AG10803 (cell line): Measurements from ENCODE around the gene PPP1R11.
A peak's percentile ranks its signal among the peaks of the same experiment; 100 is the strongest.
"Not testable (repeated sequence)": the region's sequence is repeated elsewhere in the genome, so short reads cannot be mapped to it uniquely, and the experiment has no call there.

Source experiments
- DNase-seq: peaks from one replicate; pipeline ENCODE4 v3.0.0; 2010; ENCODE audit warnings: low read depth
- H3K4me3 ChIP-seq: 2 replicates; pipeline ENCODE4 v1.5.1; 2011; ENCODE audit warnings: mild to moderate bottlenecking, low read length, control low read depth
- TF ChIP-seq, protein P1 (sequence below): conservative IDR thresholded peaks from 2 replicates; pipeline ENCODE4 v1.5.1; 2011; ENCODE audit warnings: mild to moderate bottlenecking, low read length, control low read depth, inconsistent platforms

PPP1R11 gene

DNA sequence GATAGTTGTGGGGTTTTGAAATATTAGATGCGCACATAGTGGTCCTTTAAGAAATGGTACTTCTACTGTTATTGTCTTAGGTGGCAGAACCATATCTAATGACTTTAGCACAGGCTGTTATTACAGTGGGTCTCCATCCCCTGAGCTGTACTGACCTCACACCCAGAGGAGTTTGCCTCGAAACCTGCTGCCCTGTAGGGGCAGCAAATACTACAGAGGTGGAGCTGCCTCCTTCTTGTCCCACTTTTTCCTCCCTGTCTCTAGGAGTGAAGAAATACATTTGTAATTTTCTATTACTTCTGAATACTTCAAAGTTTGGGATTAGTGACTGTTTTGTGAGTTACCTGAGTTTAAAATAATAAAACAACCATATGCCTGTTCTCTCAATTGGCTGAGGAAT is 37.7 kb downstream of the PPP1R11 start:
- no peak overlapping the region for H3K4me3 ChIP-seq
- DNase-seq, result no peak
- TF ChIP-seq, protein P1, sequence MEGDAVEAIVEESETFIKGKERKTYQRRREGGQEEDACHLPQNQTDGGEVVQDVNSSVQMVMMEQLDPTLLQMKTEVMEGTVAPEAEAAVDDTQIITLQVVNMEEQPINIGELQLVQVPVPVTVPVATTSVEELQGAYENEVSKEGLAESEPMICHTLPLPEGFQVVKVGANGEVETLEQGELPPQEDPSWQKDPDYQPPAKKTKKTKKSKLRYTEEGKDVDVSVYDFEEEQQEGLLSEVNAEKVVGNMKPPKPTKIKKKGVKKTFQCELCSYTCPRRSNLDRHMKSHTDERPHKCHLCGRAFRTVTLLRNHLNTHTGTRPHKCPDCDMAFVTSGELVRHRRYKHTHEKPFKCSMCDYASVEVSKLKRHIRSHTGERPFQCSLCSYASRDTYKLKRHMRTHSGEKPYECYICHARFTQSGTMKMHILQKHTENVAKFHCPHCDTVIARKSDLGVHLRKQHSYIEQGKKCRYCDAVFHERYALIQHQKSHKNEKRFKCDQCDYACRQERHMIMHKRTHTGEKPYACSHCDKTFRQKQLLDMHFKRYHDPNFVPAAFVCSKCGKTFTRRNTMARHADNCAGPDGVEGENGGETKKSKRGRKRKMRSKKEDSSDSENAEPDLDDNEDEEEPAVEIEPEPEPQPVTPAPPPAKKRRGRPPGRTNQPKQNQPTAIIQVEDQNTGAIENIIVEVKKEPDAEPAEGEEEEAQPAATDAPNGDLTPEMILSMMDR, result no peak

DNA sequence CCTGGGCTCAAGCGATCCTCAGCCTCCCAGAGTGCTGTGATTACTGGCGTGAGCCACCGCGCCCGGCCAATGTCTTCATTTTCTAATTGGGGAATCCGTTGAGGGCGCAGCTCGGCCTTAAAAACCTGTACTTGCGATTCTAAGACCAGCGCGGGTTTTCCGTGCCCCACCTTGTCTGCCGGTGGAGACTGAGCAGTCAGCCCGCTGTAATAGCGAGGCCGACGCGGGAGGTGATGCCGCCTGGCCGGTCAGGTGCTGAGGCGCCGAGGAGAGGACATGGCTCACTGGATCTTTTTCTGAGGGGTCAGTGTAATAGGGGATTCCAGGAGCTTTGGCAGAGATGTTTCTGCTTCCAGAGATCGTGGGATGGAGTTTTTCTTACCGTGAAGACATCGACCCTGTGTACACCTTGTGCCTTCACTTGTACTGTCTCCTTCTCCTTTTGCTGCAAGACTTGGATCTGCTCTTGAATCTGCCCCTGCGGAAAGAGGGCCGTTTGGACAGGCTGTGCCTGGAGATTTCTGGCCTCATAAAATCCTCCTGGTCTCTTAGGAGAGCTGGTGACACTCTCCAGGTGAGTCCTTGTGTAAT is 44.4 kb downstream of the PPP1R11 start:
- DNase-seq, result no peak
- H3K4me3 ChIP-seq, result no peak overlapping the region
- TF ChIP-seq, protein P1, result no peak

DNA sequence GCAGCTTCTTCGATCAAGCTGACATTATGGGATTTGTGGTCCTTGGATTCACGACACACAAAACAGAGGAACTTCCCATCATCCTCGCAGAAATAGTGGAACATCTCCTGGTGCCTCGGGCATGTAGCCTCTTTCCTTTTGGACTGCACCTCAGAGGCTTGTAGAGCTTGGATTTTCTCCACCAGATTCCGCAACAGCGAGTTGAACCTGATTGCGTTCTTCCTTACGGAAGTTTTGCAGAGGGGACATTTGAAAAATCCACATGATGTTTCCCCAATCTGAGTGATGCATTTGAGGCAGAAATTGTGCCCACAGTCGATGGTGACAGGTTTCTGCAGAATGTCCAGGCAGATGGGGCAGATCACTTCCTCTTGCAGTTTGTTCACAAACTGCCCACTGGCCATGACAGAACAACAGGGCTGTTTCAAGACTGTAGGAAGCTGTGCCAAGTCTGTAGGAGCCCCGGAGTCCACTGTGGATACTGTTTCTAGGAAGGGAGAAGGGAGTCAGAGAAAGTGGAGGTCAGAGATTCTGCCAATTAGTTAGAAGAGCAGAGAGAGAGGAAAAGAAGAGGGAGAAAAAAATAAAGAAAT is 45.5 kb downstream of the PPP1R11 start:
- H3K4me3 ChIP-seq, result no peak overlapping the region
- DNase-seq, result no peak
- TF ChIP-seq, protein P1, result no peak

DNA sequence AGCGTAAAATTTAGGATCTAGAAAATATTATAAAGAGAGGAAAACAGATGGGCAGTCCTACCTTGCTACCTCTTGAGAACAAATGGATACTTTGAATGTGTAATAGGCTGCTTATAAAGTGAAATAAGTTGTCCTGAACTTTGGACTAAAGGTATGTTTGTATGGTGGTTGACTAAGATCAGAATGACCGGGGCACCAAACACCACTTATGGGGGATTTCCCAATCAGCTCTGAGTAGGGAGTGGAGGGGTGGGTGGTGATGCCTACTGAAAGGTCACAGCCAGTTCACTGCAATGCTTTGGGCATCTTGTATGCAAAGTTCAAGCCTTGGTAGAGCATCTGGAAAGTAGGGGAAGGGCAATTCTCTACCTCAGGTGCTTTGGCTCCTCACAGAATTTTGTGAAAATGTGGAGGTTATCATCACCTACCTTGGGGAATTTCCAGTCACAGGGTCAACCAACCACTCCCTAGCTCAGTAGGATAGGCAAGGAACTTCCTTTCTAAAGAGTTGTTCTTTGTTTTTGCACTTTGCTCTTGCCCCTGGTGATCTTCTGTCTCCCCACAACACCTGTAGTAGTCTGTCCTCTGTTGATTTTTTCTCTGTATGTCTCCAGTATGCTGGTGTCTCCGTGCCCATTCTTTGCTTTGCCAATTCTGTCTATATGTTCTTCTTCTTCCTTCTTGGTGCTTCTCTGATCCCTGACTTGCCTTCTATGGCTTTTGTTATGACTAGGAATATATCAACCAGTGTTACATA is 46.2 kb downstream of the PPP1R11 start, which contains the start of gene TRIM31:
TSS of gene TRIM31 (minus strand) at position 88 of the 757 bp plus-strand sequence. CDS start 285 bp downstream, outside the sequence.
- no peak for DNase-seq
- no peak within 1 kb of the TSS for H3K4me3 ChIP-seq
- TF ChIP-seq, protein P1, result no peak

DNA sequence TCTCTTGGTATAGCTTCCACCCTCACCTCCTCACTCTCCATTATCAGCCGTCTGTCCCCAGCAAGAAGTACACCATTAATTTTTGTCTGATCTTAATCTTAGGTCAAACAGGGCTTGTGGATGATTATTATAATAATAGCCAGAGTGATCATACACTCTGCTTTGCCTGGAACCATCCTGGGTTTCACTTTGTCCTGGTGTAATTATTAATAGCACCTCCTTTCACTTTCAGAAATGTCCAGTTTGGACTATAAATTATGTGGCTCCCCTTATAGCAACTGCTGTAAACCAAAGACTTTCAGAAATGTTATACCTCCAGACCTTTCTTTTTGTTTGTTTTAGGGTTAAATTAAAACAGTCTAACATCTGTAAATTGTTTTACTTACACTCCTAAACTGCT is 46.8 kb downstream of the PPP1R11 start:
- no peak overlapping the region for H3K4me3 ChIP-seq
- DNase-seq, result no peak

DNA sequence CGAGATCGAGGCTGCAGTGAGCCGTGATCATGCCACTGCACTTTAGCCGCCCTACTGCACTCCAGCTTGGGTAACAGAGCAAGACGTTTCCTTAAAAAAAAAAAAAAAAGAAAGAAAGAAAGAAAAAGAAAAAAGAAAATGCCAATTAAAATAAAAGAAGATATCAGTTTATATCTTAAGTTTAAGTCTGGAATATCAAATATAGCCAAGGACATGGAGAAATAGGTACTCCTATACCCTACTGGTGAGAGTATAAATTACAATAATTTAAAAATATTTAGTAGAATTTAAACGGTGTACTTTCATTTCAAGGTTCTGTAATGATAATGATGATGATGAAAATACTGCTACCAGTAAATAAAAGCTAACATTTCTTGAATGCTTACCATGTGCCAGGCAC is 49.7 kb downstream of the PPP1R11 start:
- H3K4me3 ChIP-seq, result no peak overlapping the region
- TF ChIP-seq, protein P1, result peak; percentile 11; the same call in 1 of the 2 replicates
- no peak for DNase-seq

More for the DNA sequence above, 46.8 kb downstream of the PPP1R11 start:
- TF ChIP-seq, protein P1, result no peak

DNA sequence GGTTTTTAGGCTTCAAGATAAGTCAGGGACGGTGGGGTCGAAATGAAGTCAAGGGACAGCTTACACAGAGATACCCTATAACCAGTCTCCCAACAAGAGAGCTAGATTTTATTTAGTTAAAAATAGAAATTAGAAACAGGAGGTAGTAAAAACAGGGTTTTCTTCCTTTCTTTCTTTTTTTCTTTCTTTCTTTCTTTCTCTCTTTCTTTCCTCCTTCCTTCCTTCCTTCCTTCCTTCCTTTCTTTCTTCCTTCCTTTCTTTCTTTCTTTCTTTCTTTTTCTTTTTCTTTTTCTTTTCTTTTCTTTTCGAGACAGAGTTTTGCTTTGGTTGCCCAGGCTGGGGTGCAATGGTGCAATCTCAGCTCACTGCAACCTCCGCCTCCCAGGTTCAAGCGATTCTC is 51.7 kb downstream of the PPP1R11 start:
- DNase-seq, H3K4me3 ChIP-seq: not testable (repeated sequence)
